NCI-H345 treated with DMSO at 0.1 percent for 48 hours (cell line): ENCODE results near the gene CELF4.

Source experiments
- DNase-seq: peaks from one replicate; lab custom pipeline; 2025; ENCODE audit not compliant: unreplicated experiment; lab: John Stamatoyannopoulos, UW

CELF4 gene

DNA sequence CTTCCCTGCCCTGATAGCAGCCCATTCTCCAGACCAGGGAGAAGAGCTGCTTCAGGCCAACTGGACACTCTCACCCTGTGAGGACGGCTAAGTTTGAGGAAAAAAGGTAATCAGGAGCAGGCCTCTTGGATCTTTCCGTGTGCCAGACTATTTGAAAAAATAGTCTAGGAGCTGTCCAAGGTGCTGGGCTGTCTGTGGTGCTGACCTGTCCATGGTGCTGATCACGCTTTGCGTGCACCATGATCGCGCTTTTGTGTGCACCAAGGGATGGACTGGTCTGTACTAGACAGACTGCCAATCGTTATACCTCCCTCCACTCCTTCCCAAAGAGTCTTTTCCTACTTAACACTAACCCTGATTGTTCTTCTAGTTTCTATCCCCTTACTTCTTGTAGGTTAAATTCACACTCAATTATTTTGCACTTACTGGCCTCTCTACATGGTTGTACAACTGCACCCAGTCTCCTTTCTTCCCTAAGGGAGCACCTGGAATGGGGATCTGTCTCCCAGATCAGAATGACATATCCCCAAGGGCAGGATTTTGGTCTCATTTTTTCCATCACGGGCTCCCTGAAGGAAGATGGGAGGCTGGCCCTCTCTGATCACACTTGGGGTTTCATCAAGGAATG lies 295.4 kb downstream of the CELF4 start:
- DNase-seq: no peak

GRCh38 chr18:37266290-37266689 lies 299.3 kb downstream of the CELF4 start:
- no peak for DNase-seq

- DNase-seq: no peak
Observed at GRCh38 chr18:37265382-37265781, 300.2 kb downstream of the CELF4 start.

- no peak for DNase-seq
Observed at GRCh38 chr18:37264956-37265355, 300.6 kb downstream of the CELF4 start.

DNA sequence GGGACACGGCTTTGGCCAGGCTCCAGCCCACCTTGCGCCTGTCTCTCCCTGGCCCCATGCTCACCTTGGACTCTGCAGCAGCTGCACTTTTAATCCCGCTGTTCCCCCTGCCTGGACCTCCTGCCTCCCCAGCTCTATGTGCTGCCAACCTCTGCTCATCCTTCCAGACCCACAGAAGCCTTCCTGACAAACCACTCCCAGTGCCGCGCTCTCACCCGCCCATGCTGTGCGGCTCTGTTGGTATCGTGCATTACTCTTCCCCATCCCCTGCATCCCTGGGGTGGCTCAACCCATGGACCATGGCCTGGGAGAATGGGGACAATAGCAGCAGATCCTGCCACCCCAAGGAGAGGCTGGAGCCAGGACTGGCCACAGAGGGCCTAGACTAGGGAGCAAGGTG lies 303.6 kb downstream of the CELF4 start:
- no peak for DNase-seq

DNA sequence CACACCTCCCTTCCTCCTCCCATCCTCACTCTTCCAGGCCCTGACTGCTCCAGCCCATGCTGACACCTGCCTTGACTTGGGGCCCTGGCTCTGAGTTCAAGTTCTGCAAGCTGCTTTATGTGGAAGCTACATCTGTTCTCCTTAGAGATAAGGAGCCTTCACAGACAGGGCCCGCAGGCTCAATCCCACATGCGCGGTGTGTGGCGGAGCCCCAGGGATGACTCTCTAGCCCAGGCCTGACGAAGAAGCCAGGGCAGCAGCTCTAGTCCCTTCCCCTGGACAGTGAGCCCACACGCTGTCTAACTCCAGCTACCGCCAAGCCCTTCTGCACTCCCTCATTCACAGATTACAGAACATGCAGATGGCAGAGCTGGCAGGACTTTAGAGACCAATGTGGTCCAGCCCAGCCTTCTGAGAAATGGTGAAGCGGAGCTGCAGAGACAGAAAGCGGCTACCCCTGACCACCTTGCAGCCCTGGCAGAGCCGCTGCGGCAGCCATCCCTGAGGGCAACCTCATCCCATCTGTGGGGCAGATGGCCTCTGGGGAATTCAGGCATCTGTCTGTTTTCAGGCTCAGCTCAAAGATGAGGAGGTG lies 304.3 kb downstream of the CELF4 start:
- DNase-seq: no peak

DNA sequence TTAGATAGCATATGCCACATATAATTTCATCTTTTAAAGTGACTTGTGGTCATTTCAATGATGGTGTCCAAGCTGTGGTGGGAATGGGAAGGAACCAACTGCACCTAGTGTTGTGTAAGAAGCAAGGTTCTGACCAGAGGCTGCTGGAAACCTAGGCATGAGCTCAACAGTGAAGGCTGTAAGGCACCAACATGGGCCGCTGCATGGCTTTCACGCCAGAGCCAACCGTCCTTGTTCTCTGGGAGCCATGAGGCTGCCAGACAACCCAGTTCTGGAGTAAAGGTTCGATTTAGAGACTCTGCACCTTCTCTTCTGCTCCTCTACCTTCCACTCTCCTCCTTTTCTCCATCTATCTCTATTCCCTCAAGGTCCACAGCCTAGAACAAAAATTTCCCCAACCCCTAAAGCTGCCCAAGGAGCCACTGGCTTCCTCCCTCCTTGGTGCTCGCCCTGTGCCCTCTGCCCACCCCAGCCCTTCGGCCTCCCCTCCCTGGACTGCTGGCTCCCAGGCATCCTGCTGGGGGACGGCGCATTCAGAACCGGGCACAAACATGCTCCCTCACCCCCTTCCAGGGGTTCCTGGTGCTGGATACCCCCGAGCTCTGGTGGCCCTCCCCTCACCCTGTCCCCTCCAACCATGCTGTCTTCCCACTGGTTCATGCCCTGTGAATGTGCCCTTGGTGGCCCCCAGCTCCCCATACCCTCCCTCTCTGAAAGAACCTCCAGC lies 305.1 kb downstream of the CELF4 start:
- DNase-seq: no peak

DNA sequence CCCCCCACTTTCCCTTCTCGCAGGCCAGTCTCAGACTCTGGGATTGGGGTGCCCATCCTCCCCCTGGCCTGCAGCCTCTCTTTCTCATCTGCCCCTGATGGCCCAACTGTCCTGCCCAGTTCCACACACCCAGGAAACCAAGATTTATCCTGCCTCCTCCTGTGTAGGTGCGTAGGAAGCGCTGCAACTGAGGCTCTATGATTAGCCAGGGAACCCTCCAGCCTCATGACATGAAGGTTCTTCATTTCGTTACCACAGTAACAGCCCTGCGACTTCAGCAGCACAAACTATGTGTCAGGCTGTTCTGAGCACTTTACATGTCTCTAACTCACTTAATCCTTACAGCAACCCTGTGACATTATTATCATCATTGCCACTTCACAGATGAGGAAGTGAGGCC lies 305.9 kb downstream of the CELF4 start:
- no peak for DNase-seq

DNA sequence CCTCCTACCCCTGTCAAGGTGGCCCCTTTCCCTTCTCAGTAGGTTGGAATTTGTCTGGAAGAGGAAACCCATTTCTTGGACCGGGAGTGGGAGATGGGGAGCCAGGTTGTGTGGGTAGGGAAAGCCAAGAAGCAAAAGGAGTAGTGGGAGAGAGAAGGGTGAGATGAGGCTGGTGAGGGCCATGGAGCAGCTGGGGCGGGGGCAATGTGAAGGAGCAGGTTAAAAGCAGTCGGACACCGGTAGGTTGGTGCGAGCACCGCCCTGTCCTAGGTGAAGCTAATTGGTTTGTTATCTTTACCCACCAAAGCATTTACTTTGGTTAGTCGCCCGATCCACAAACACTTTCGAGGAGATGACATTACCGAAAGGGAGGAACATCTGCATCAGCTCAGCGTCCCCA lies 306.8 kb downstream of the CELF4 start:
- no peak for DNase-seq

GRCh38 chr18:37258131-37258530 lies 307.5 kb downstream of the CELF4 start:
- DNase-seq: no peak

DNA sequence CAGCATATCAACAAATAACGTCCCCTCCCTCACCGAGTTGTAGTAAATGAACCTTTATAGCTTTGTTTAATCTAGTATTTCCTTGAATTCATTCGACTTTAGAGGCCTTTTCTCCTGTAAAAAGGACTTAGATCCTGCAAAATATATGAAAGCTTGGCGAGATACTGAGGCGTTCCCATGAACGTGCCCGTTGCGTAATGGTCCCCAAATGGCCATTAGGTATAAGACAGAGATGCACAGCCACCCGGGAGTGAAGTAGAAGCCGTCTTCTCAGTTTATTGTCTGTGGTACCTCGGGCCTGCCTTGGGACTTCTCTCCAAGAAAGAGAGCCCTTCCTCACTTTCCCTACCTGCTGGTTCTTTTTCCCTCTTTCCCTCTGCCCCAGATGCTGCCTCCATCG lies 310.6 kb downstream of the CELF4 start:
- DNase-seq: no peak

DNA sequence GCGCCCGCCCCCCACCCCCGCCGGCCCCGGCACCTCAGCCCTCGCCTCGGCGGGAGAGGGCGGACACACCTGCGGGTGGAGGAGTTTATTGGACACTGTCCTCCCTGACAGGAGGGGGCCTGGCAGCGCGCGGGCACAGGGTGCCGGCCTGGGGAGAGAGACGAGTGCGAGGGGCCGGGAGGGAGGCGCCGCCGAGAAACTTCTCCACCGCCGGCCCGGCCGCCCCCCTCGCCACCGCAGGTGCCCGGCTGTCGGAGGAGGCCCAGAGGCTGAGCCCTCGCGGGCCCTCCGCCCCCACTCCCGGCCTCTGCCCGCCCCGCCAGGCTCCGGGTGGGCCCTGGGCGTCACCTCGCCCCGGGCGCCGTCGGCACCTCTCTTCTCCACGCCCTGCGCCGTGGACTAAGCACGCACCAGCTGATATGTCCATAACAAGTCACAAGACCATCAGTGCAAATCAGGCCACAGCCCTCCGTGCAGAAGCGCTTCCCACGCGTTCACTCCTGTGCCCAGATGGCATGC lies 311.3 kb downstream of the CELF4 start:
- no peak for DNase-seq

- peak; percentile 30 for DNase-seq
Observed at GRCh38 chr18:37253394-37254235, 312.0 kb downstream of the CELF4 start.

GRCh38 chr18:37252854-37253393 lies 312.7 kb downstream of the CELF4 start:
- no peak for DNase-seq

DNA sequence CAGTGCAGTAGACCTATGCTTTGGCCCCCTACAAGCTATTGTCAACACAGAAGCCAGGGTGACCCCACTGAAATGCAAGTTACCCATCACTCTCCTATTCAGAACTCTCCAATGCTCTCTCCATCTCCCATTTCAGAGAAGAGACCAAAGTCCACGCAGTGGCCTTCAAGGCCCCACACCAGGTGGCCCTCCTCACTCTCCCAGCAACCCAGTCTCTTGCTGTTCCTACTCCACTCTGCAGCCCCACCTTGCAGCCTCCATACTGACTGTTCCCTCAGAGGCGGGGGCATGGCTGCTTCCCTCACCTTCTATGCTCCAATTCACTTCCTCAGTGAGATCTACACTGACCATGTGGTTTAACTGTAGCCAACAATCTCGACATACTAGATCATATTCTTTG lies 313.3 kb downstream of the CELF4 start:
- DNase-seq: no peak

DNA sequence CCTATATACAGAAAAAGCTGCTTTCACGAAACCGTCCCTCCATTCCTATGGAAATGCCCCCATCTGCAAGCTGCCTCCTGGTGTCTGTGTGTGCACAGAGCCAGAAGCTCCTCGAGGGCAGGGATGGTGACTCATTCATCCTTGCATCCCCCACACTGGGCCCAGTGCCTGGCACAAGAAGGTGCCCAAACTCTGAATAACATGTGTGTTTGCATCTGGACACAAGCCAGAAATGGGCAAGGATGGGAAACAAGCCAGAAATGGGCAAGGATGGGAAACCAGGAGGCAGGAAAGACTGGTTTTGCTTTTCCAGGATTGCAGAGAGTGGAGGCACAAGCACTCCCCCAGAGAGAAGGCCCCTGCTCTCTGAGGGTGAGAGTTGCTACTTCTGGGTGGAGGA lies 313.9 kb downstream of the CELF4 start:
- DNase-seq: no peak

GRCh38 chr18:37249895-37250618 lies 315.5 kb downstream of the CELF4 start:
- no peak for DNase-seq

DNA sequence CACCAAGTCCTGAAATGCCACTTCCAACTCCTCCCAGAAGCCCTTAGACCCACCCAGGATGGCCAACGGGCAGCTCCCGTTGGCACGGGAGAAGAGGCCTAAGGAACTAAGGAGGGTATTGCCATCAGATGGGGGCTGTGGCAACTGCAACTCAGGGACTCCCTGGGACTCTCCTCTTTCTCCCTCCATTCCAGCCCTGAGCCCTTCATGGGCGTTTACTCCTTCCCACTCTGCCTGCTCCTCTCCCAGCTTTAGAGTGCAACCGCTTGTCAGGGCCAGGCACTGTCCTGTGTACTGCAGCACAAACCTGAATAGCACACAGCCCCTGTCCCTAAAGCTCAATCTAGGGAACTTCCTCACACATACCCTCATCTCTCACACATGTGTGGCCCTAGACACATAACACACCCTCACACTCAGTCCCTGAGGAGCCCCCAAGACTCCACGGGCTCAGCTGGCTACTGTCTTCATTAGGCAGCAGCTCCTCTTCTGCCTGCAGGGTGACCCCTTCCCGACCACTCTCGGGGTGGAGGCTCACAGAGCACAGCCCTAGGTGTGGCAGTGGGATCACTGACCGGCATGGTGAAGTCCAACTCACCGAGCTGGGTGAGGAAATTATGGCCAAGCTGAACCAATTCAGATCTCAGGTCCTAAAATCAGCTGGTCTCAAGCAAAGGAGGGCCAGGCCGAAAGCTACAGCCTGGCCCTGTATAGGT lies 316.3 kb downstream of the CELF4 start:
- no peak for DNase-seq

DNA sequence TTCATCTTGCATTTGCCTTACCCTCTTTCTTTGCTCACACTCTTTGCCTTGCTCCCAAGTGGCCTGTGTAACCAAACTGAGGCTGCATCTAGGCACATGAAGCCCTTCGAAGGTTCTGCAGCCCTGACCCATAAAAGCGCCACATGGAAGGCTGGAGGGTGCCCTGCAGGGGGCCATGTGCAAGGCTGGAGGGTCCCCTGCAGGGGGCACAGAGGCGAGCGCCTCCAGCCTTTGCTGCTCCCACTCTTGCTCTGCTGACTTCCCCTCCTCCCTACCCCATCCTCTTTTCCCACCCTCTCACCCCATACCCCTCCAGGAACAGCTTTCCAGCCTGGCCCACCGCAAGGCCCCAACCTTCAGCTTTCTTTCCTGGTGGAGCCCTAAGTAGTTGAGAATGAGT lies 317.3 kb downstream of the CELF4 start:
- no peak for DNase-seq
